HS-5 (cell line): ENCODE measurements around the gene PEF1.

Experiments
- DNase-seq: peaks from one replicate; pipeline ENCODE4 v3.0.0-alpha.2; 2012; ENCODE audit warnings: low read depth

The PEF1 gene

GRCh38 chr1:31671147-31671546 lies 26.5 kb upstream of the PEF1 start:
- no peak for DNase-seq

GRCh38 chr1:31670593-31670964 lies 25.9 kb upstream of the PEF1 start:
- no peak for DNase-seq

DNA sequence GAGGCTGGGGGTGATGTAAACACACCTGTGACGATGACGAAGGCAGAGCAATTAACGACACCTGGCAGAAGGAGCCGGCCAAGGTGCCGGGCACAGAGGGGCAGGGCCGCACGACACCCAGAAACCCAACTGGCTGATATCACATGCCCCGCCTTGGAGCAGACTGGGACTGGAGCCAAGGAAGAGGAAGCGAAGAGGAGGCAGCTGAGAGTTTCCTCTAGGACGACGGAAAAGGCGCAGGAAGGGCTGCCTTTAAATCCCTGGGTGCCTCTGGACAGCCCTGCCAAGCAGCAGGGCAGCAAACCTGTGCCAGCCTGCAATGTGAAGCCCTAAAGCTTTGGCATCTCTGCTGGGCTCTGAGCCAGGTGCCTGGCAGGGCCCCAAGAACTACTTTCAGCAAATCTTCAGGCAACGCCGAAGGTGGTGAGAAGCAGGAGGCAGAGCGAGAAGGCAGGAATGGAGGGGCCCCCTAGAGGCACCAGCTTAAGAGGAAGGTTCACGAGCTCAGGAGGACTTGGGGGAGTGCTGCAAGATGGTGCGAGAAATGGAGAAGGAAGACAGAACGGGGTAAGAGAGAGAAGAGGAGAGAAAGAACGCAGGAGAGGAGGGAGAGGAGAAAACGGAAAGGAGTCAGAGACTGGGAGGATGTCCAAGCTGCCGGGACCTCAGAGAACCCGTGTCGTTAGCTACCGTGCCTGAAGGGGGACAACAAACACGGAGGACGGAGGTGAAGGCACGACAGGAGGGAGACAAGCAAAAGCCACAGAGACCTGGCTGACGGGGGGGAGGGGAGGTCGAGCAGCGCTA lies 25.3 kb upstream of the PEF1 start:
- no peak for DNase-seq

GRCh38 chr1:31669433-31669785 lies 24.7 kb upstream of the PEF1 start:
- no peak for DNase-seq

- no peak for DNase-seq
Measured at GRCh38 chr1:31668303-31668883, 23.7 kb upstream of the PEF1 start.

DNA sequence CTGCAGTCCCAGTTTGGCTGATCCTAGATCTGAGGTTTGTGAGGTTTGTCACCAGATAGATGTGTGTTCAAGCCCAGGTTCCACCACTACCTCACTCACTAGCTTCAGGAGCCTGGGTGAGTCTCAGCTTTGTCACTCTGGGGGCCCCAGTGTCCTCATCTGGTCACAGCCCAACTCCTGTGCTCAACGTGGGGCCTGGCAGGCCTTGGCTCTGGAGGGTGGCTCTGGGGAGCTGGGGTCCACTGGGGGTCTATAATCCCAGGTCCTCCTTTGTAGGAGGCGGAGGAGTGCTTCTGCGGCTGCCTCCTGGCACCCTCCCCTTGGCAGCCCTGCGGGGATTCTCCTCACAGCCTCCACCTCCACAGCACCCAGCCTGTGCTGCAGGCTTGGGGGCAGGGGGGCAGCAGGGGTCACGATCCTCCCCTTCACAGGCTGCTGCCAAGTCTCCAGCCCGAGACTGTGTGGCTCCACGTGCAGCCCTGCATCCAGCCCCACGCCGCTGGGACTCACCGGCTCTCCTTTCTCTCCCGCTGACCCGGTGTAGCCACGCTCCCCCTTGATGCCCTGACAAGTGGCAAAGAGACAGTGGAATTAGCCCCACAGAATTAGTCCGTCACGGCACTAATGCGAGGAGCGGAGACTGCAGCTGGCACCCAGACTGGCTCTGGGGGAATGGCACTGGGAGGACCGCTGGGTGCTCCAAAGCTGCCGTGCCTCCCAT lies 22.5 kb upstream of the PEF1 start:
- DNase-seq: no peak

- DNase-seq: no peak
Measured at GRCh38 chr1:31666263-31666963, 21.7 kb upstream of the PEF1 start.

- no peak for DNase-seq
Measured at GRCh38 chr1:31665234-31665878, 20.7 kb upstream of the PEF1 start.

DNA sequence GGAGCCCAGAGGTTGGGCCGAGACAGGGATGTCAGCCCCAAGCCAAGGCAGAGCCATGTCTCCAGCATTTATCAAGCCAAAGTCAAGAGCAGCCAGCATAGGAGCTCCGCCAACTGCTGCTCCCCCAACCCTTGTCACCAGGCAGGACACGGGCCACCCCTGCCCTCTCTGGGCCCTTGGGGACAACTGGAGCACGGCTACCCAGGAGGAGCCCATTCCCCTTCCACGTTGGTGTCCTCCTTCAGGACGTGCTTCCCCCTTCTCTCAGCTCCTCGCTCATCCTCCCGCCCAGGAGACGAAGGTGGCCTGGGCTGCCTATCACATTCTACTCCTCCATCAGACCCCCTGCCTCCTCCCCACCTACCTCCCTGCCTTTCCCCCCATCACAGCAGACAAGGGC lies 19.9 kb upstream of the PEF1 start:
- no peak for DNase-seq

- DNase-seq: no peak
Measured at GRCh38 chr1:31663622-31664452, 19.2 kb upstream of the PEF1 start.

GRCh38 chr1:31662463-31662862 lies 17.8 kb upstream of the PEF1 start:
- no peak for DNase-seq

DNA sequence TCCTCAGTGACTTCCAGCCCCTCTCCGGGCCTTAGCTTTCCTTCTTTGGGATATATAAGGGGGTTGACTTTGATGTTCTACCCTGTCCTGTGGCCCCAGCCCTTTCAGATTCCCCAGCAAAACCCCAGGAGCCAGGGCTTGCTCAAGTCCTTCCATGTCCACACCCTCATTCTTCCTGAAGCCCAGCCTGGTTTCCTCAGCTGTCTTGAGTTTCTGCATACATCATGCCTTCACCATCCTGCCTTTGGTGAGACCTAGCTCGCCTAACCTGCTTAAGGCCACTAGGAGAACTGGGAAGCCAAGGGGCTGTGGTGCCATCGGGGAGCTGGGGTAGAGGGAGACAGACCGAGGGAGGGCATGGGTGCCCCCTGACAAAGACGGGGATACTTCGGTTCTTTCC lies 17.2 kb upstream of the PEF1 start:
- no peak for DNase-seq

GRCh38 chr1:31660871-31661455 lies 16.3 kb upstream of the PEF1 start:
- DNase-seq: no peak

DNA sequence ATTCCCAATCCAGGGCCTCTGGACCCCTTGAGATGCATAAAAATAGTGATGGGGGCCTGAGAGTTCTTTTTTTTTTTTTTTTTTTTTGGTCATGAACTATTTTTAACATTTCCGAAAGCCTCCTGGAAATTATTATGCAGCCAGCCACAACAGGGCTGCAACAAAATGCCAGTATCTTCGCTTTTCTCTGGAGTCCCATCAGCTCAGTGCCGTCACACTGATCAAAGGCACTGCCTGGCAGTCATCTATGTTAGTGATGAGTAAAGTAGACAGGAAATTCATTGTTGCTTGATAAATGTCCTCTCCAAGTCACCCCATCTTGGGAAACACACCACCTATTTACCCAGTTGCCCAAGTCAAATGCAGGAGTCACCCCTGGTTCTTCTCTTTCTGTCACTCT lies 15.2 kb upstream of the PEF1 start:
- no peak for DNase-seq

DNA sequence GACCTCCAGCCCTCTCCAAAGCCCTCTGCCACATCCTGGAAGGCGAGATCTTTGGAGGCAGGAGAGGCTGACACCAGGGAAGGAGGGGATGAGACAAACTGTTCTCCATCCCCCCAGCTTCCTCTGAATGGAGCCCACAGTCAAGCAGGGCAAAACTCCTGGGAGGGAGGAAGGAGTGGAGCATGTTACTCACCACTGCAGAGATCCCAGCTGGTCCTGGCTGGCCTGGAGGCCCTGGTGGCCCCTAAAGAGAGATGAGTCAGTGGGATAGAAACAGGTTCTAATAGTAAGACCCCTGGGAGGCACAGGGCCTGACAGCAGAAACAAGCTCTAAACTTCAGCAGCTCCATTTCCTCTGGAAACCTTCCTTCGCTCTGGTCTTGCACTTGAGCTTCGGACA lies 14.0 kb upstream of the PEF1 start:
- no peak for DNase-seq

DNA sequence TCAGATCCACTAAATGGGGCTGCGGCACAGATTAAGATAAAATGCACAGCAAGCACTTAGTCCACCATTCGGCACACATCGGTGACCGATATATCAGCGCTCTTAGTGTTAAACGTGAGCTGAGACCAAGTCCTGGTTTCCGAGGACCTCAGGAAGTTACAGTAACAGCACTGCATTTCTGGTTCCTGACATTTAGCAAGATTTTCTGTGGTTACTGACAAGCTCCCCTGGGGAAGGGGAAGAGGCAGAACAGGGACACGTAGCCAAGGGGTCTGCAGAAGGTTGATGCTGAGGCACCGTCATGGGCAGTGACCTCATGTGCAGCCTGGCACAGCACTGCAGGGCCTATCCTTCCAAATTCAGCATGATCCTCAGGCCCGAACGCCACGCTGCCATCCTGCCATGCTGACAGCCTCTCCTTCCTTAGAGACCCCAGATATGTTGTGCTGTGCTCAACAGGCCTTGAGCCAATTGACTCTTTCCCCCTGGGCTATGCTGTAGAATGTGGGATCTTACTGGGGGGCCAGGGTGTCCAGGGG lies 13.4 kb upstream of the PEF1 start:
- DNase-seq: no peak

- DNase-seq: no peak
Measured at GRCh38 chr1:31657020-31657804, 12.5 kb upstream of the PEF1 start.

GRCh38 chr1:31655756-31656155 lies 11.1 kb upstream of the PEF1 start:
- DNase-seq: no peak

DNA sequence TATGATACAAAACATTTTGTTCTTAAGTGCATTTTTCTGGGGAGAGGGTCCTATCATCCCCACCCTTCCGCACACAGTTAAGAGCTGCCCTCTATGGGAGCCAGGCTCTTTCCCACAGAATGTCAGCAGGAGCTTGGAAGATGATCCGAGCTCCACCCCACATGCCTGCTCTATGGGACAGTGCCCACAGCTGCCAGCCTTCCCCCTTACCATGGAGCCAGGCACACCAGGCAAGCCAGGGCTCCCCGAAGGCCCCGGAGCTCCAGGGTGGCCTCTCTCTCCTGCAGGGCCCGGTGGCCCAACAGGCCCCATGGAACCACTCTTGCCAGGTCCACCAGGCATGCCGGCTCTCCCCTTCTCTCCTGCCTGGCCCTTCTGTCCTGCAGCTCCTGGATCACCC lies 10.4 kb upstream of the PEF1 start:
- no peak for DNase-seq

DNA sequence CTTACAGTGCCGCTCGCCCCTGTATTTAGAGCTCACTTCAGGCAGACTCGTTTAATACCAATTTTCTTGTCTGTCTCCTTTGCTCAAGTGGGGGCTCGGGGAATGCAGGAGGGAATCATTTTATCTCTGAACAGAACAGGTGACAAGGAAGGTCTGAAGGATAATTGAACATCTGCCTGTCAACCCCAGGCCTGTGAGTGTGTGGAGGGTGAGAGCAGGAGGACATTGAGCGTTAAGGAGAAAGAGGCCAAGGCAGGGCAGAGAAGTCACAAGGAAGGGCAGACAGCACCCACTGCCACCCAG lies 9.7 kb upstream of the PEF1 start:
- DNase-seq: no peak
